Measurements from ENCODE around the gene GTPBP8. TPM values are rescaled to one million over a fixed set of nuclear protein-coding genes. Genes with fewer than 3 reads are reported as not detected.

GTPBP8 gene
- 17.1 and 17.6 TPM in 2 replicates for total RNA-seq (2014; rRNA removed; shearing (Covaris generic))
- polyA plus RNA-seq (2014; cell fraction: nucleus; rRNA removed): 11.8 and 12.2 TPM in 2 replicates

GRCh38 chr3:112990672-112991602, at the start of gene GTPBP8:
GTPBP8 (plus strand) TSS chr3:112990984; CDS start chr3:112991000, 16 bp downstream.
- peak; percentile 77 for DNase-seq (ENCODE audit: extremely low read depth, low read depth)

- no peak for DNase-seq (ENCODE audit: extremely low read depth, low read depth)
These were observed 42.4 kb upstream of the GTPBP8 start for GRCh38 chr3:112948346-112948838.

- DNase-seq (ENCODE audit: extremely low read depth, low read depth): no peak
These were observed 34.4 kb upstream of the GTPBP8 start for GRCh38 chr3:112956351-112956750.

GRCh38 chr3:112958811-112959560, 31.8 kb upstream of the GTPBP8 start:
- no peak for DNase-seq (ENCODE audit: extremely low read depth, low read depth)

- no peak for DNase-seq (ENCODE audit: extremely low read depth, low read depth)
These were observed 27.1 kb upstream of the GTPBP8 start for GRCh38 chr3:112963683-112964082.

- DNase-seq (ENCODE audit: extremely low read depth, low read depth): no peak
These were observed 25.1 kb upstream of the GTPBP8 start for GRCh38 chr3:112965656-112966055.

- no peak for DNase-seq (ENCODE audit: extremely low read depth, low read depth)
These were observed 24.2 kb upstream of the GTPBP8 start for GRCh38 chr3:112966633-112967032.

GRCh38 chr3:112967425-112967824, 23.4 kb upstream of the GTPBP8 start:
- DNase-seq (ENCODE audit: extremely low read depth, low read depth): no peak

GRCh38 chr3:112967828-112968227, 23.0 kb upstream of the GTPBP8 start:
- no peak for DNase-seq (ENCODE audit: extremely low read depth, low read depth)

GRCh38 chr3:112972158-112972557, 18.6 kb upstream of the GTPBP8 start:
- no peak for DNase-seq (ENCODE audit: extremely low read depth, low read depth)

- DNase-seq (ENCODE audit: extremely low read depth, low read depth): no peak
These were observed 17.2 kb upstream of the GTPBP8 start for GRCh38 chr3:112973325-112974177.

GRCh38 chr3:112974178-112974517, 16.6 kb upstream of the GTPBP8 start:
- DNase-seq (ENCODE audit: extremely low read depth, low read depth): no peak

- DNase-seq (ENCODE audit: extremely low read depth, low read depth): no peak
These were observed 15.9 kb upstream of the GTPBP8 start, which contains the start of gene CD200R1 for GRCh38 chr3:112974894-112975293. CD200R1 (minus strand) TSS chr3:112975103; CDS start chr3:112974857, 246 bp downstream.

GRCh38 chr3:112976001-112976400, 14.8 kb upstream of the GTPBP8 start:
- no peak for DNase-seq (ENCODE audit: extremely low read depth, low read depth)

- DNase-seq (ENCODE audit: extremely low read depth, low read depth): no peak
These were observed 13.8 kb upstream of the GTPBP8 start for GRCh38 chr3:112976953-112977352.

GRCh38 chr3:112979244-112979832, 11.4 kb upstream of the GTPBP8 start:
- DNase-seq (ENCODE audit: extremely low read depth, low read depth): peak; percentile 30

GRCh38 chr3:112980080-112980479, 10.7 kb upstream of the GTPBP8 start:
- DNase-seq (ENCODE audit: extremely low read depth, low read depth): no peak

- DNase-seq (ENCODE audit: extremely low read depth, low read depth): no peak
These were observed 8.1 kb upstream of the GTPBP8 start for GRCh38 chr3:112982710-112983109.

GRCh38 chr3:112984485-112984884, 6.3 kb upstream of the GTPBP8 start:
- no peak for DNase-seq (ENCODE audit: extremely low read depth, low read depth)
